ENCODE results near the gene TMEM120A.

- TF ChIP-seq SIN3A (IDR thresholded peaks at IDR 0.05; ENCODE audit: borderline replicate concordance, insufficient read depth, low read length) (no peak), POLR2AphosphoS5 (IDR thresholded peaks at IDR 0.05; ENCODE audit: low read depth, low read length) (no peak), REST (IDR thresholded peaks at IDR 0.05; ENCODE audit: insufficient read depth in 1 of 2, low read depth in 2 of 2, low read length in 2 of 2) (no peak)
These were observed 15.5 kb upstream of the TMEM120A start for GRCh38 chr7:76009672-76010600.
